HG03103 (cell line): ENCODE measurements around the gene SETD7.
A peak's percentile ranks its signal among the peaks of the same experiment; 100 is the strongest.

Experiments used
- ATAC-seq: cut with Tn5 transposase; IDR thresholded peaks from one replicate; pipeline ENCODE4 v1.9.1; 2021; ENCODE audit warnings: low read depth; ENCODE audit not compliant: unreplicated experiment

The SETD7 gene

GRCh38 chr4:139575072-139575471 is 19.1 kb upstream of the SETD7 start:
- ATAC-seq, result no peak

DNA sequence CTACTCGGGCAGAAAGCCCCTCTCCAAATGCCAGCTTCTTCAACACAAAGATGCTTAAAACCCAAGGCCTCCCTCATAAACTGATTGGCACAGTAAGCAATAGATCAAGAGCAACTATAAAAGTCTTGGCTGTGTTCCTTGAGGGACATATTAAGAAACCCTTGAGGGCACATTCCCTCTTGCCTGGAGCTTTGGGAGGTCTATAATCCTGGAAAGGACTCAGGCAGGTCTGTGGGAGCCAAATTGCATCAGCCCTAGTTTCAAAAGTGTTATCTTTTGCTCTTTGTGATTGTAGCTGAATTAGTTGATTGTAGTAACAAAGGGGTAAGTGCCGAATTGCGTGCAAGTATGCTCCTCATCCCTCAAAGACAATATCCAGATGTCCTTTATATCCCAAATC is 18.6 kb upstream of the SETD7 start:
- no peak for ATAC-seq

DNA sequence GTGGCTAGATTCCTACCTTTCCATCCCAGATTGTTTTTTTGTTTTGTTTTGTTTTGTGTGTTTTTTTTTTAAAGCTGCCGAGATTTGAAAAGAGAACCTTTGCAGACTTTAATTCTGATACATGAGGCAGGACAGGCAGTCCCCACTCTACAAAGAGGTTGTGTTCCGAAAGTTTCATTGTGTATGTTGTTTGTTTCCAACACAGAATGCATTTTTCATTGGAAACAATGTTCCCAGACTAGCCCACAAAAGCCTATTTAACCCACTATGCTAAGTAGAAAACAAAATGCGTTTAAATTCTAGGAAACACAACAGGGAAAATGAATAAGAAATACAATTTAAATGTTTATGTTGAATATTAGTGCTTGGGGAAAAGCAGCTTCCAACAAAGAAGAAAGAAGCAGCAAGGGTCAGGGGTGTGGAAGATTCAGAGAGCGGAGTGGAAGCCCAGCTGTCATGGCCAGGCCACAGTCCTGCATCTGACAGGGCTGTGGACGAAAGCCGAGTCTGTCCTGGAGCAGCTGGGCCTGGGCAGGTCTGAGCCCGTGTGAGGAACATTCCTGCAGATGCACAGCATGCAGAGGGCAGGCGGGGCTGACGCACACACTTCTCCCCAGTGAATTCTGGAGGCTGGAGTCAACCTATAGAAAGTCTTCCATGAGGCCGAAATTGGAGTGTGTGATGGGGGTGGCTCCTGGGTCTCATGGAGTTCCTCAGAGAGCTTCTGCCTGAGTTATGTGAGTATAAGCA is 12.4 kb upstream of the SETD7 start:
- ATAC-seq, result no peak

DNA sequence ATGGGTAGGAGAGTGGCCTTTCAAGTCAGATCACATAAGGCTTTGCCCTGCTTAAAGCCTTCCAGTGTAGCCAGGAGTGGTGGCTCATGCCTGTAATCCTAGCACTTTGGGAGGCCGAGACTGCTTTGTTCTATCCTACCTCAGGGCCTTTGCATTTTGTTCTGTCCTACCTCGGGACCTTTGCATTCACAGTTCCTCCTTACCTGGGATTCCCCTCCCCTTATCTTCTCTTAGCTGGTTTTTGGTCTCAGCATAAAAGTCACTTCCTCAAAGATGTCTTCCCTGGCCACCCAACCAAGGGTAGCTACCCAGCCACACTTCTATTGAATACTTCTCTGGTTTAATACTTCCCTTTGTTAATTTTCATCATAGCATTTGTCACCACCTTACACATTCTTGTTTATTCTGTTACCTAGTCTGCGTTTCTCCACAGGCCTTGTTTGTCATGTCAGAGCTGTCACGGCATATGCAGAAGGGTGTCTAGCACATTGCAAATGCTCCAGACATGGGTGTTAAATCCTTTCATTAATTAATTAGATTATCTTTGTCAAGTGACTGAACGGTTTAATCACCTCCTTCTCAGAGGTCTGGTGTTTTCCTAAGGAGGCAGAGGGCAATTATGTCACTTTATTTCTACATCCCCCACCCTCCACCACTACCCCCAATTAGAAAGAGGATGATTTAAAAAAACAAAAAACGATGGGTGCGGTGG is 11.3 kb upstream of the SETD7 start:
- ATAC-seq, result no peak

DNA sequence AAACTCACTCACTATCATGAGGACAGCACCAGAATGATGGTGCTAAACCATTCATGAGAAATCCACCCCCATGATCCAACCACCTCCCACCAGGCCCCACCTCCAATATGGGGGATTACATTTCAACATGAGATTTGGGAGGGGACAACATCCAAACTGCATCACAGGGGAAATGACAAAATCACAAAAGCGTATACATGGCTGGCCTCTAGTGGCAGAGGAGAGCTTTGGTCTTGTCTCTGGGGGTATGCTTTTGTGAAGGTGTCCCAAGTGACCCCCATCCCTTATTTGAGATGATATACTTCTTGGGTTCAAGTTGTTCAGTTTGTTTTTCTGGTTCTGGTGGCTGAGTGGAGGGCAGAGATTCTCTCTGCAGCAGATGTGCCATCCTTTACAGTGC is 8.5 kb upstream of the SETD7 start:
- no peak for ATAC-seq

DNA sequence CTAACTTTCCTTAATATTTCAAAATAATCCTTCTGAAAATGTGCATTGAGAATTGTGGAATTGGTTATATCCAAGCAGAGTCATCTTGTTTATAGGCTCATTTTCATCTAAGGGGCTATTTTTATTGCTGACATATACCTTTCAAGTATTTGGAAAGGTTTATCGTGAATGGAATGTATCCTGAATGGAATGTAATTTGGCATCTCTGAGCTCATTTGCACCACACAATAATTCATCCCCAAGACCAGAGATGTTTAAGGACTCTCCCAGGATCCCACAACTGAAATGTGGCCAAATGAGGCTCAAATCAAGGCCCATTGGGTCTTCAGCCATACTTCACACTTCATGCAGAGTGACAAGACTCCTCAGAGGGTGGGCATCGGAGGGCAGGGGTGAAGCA is 7.5 kb upstream of the SETD7 start:
- ATAC-seq, result no peak

DNA sequence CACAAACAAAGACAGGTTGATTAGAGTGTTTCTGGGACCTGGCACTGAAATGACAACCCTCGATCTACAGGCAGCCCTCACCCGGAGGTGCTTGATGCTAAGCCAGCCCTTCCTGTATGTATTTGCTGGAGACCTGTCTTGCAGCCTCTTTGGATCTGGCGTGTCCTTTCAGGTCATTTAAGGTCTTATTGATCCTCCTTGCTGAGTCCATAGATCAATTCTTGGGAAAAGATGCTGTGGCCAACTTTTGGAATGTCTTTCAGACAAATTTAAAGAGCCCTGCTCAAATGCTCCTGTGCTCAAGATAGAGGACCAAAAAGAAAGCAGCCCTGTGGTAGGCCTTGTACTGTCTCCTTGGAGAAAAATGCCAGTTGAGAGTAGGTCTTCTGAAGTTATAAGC is 6.8 kb upstream of the SETD7 start:
- ATAC-seq, result no peak

DNA sequence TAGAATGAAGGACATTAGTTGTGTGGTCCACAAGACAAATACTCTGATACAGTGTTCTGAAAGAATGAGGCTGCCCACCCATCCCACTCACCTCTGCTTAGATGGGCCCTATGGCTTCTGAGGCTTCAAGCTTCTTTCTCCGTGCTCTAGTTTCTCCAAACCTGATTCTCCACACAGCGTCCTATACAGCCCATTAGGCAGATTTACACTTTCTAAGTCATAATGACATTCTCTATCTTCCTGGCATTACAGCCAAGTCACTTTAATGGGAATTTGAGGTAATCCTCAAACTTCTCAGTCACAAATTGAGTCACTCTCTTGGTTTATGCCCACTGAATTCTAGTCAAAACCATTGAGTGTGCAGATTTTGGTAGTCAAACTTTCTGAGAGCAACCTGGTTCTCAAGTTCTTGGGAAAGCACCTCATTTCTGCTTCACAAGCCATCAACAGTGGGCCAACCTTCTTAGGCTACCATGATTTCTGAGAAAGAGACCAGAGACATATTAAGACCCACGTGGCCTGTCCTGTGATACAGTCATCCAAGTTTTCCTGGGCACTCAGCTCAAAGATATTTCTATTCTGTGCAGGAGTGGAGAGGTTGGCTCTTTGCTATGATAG is 6.2 kb upstream of the SETD7 start:
- no peak for ATAC-seq

DNA sequence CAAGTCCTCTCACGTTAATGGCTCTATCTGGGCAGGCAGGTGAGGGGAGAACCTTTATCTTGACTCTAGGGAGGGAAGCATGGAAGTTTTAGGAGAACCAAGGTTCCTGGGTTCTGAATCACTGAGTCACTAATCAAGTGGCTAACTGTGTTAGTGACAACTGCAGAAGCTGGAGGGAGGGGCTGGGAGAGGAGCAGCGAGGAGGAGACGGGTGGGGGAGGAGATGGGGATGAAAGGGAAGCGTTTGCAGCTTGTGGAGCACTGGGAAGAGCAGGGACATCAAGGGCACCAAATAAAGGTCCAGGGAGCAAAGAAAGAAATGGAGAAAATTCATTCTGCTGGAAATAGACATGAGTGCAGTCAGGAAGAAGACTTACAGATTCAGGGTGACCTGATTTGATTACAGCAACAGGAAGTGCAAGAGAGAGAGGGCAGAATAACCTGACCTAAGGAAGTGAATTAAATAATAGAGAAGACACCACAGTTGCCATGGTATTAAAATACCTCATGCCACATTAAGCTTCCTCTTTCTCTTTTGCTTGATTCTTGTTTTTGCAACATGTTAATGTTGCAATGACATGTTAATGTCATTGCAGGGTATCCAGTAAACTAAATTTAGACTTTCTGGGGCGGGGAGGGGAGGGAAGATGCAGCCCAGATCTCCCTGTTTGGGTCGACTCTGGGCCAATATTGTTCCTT is 4.5 kb upstream of the SETD7 start:
- no peak for ATAC-seq

DNA sequence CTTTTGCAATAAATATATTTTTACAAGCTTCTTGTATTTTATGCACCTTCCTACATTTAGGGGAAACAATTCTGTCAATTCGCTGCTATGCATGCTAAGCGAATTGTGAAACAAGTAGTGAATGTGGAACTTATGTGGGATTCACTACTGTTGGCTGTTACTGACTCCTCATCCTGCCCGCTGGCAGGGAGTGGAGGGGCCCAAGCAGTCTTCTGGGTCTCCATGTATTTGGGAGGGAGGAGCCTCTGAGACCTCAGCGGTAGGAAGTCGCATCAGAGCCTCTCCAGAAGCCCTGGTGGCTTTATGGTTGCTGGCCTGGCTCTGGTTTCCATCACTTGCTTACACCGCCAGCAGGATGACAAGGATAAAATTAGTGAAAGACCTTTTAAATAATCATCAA is 3.7 kb upstream of the SETD7 start:
- ATAC-seq, result no peak

GRCh38 chr4:139559089-139559479 is 3.1 kb upstream of the SETD7 start:
- ATAC-seq, result no peak

DNA sequence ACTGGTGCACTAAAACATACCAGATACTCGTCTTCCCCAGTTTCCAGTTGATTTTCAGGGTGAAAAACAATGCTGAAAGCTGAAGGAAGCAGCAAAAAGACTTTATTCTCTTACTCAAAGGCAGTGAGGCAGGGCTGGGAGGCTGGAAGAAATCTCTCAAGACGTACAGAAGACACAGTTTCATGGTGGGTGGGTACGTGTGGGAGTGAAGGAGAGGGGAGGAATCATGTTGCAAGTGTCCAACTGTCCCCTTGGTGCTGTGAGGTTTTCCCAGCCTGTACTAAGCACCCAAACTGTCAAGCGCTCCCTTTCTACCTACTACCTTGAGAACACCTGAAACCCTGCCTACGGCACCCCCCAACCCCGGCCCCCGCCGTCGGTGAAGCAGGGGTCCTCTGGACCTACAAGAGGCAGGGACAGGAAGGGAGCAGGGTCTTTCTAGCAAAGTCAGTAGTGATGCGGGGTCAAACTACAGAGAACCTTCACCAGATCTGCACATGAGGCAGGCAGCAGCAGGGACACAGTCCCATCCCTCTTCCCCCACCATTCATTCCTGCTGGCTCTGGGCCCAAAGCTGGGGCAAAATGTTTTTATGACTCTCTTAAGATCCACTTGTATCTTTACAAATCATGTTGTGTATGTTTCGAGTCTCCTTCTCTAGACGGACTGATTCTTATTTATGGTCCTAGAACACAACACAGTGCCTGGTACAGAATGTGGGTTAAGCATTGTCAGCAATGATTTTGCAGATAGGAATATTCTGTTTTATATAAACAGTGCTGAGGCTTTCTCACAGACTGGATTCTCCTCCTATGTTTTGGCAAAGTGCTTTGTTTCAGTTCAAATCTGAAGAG is 2.4 kb upstream of the SETD7 start:
- no peak for ATAC-seq

GRCh38 chr4:139557556-139558110 is 1.6 kb upstream of the SETD7 start:
- no peak for ATAC-seq

- ATAC-seq, result peak; percentile 4
These were observed 921 bp upstream of the SETD7 start for GRCh38 chr4:139556724-139557555.

GRCh38 chr4:139555705-139556070 is 331 bp downstream of the SETD7 start:
- peak; percentile 19 for ATAC-seq

GRCh38 chr4:139554893-139555704 is 920 bp downstream of the SETD7 start:
- peak; percentile 32 for ATAC-seq

DNA sequence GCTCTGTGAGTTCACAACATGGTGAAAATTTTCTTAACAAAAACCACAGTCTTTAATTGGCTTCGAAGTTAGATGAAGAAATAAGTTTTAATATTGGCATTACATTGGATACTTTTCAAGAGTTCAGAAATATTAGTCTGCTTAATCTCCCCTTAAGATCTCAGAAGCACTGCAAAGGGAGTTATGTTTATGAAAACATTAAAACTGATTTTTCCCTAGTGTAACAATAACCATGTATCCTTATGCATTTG is 1.5 kb downstream of the SETD7 start:
- ATAC-seq, result no peak

GRCh38 chr4:139553751-139554641 is 2.0 kb downstream of the SETD7 start:
- no peak for ATAC-seq
